Glutamatergic neuron (in vitro differentiated cells): Measurements from ENCODE around the gene FAM149B1. TPM values are rescaled to one million over a fixed set of nuclear protein-coding genes. Genes with fewer than 3 reads are reported as not detected.
"Not testable (repeated sequence)": the region's sequence is repeated elsewhere in the genome, so short reads cannot be mapped to it uniquely, and the experiment has no call there.

Source experiments
- DNase-seq: peaks from one replicate; pipeline ENCODE4 v3.0.0; 2022
- H3K27ac Mint-ChIP-seq: one replicate; pipeline ENCODE4 v1.8.0; 2020; ENCODE audit warnings: mild to moderate bottlenecking, mixed read lengths, inconsistent platforms; ENCODE audit not compliant: unreplicated experiment
- H3K27me3 Mint-ChIP-seq: one replicate; pipeline ENCODE4 v1.8.0; 2020; ENCODE audit warnings: mild to moderate bottlenecking, moderate library complexity, mixed read lengths, inconsistent platforms; ENCODE audit not compliant: unreplicated experiment
- H3K36me3 Mint-ChIP-seq: one replicate; pipeline ENCODE4 v1.8.0; 2020; ENCODE audit warnings: mild to moderate bottlenecking, mixed read lengths, inconsistent platforms; ENCODE audit not compliant: unreplicated experiment
- H3K4me1 Mint-ChIP-seq: one replicate; pipeline ENCODE4 v1.8.0; 2020; ENCODE audit warnings: mild to moderate bottlenecking, low read depth, mixed read lengths, inconsistent platforms; ENCODE audit not compliant: unreplicated experiment
- H3K4me3 Mint-ChIP-seq: one replicate; pipeline ENCODE4 v1.8.0; 2020; ENCODE audit warnings: mild to moderate bottlenecking, mixed read lengths, inconsistent platforms; ENCODE audit not compliant: unreplicated experiment
- H3K9me3 Mint-ChIP-seq: one replicate; pipeline ENCODE4 v1.8.0; 2020; ENCODE audit warnings: mild to moderate bottlenecking, moderate library complexity, mixed read lengths, inconsistent platforms; ENCODE audit not compliant: unreplicated experiment
- CTCF ChIP-seq: fragments of 200-600 bp; sonication (generic); IDR thresholded peaks from one replicate; pipeline ENCODE4 v1.5.0; 2021; ENCODE audit not compliant: partially characterized antibody, unreplicated experiment
- total RNA-seq: library from RNA; stranded (reverse); fragmentation: NEBNext Ultra II Directional; extraction: Animal tissue kit (Norgen Biotek cat#: 25700); gene quantifications from one replicate; pipeline ENCODE4 v1.2.1, GENCODE V29; 2021; ENCODE audit not compliant: unreplicated experiment

FAM149B1 gene
- total RNA-seq, 1 donor from 2014 or later = 31.3 TPM

DNA sequence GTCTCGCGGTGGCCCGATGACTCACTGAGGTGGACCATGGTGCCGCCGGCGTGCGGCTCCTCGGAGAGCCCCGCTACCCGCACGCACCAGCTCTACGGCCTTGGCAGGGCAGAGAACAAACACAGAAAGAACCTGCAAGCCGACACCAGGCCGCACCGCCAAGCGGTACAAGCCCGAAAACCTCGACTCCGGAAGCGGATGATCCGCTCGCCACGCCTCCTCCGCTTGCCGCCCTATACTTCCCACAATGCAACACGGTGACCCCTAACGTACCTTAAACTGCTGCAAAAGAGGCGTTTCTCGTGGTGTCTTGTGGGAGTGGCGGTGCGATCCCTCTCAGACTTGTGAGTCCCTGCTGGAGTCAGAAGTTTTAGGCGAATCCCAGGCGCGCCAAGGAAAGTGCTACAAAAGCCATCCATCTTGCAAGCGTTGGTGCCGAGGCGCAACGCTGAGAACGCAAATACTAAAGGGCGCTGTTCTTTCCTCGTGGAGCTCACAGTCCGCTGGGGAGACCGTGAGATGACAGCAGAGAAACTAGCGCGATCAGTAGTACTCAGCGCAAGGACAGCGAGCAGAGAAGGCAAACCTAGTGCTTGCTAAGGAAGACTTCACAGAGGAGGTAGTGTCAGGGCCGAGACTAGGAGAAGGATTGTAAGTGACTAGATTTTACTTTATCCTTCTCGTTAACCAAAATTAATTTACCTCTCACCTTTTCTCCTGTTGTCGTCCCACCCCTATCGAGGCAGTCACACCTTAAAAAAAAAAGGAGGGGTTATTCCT, 84.7 kb downstream of the FAM149B1 start, which contains the start of gene MRPS16:
Gene MRPS16, minus strand, starts transcription at position 200 of the 780 bp plus-strand sequence. Its CDS starts 162 bp downstream, at position 38.
- H3K27me3 Mint-ChIP-seq = peaks cover 9% of the 10 kb centered on the region
- no peaks in the 10 kb centered on the region for H3K36me3 Mint-ChIP-seq
- no peak for TF ChIP-seq CTCF
- peak; percentile 90 for DNase-seq
- peaks cover 7% of the 10 kb centered on the region for H3K4me1 Mint-ChIP-seq
- H3K27ac Mint-ChIP-seq = peak within 1 kb of the TSS; percentile 94
- peak within 1 kb of the TSS; percentile 95 for H3K4me3 Mint-ChIP-seq
- peaks cover 7% of the 10 kb centered on the region for H3K9me3 Mint-ChIP-seq

- peaks cover 7% of the 10 kb centered on the region for H3K9me3 Mint-ChIP-seq
- H3K27me3 Mint-ChIP-seq = peaks cover 9% of the 10 kb centered on the region
- peaks cover under 1% of the 10 kb centered on the region for H3K36me3 Mint-ChIP-seq
- TF ChIP-seq CTCF = no peak
- peak overlapping the region; percentile 94 for H3K27ac Mint-ChIP-seq
- no peak for DNase-seq
- peak overlapping the region; percentile 95 for H3K4me3 Mint-ChIP-seq
- peaks cover 5% of the 10 kb centered on the region for H3K4me1 Mint-ChIP-seq
Observed at GRCh38 chr10:73253225-73253555, 85.3 kb downstream of the FAM149B1 start.

GRCh38 chr10:73258612-73259011, 90.7 kb downstream of the FAM149B1 start:
- H3K27ac Mint-ChIP-seq = not testable (repeated sequence)

GRCh38 chr10:73261362-73261995, 93.6 kb downstream of the FAM149B1 start:
- H3K27me3 Mint-ChIP-seq = peaks cover 1% of the 10 kb centered on the region
- TF ChIP-seq CTCF = no peak
- no peak overlapping the region for H3K27ac Mint-ChIP-seq
- H3K4me3 Mint-ChIP-seq = no peak overlapping the region
- no peaks in the 10 kb centered on the region for H3K9me3 Mint-ChIP-seq
- peaks cover 4% of the 10 kb centered on the region for H3K36me3 Mint-ChIP-seq
- DNase-seq = no peak
- no peaks in the 10 kb centered on the region for H3K4me1 Mint-ChIP-seq

More at GRCh38 chr10:73258612-73259011, 90.7 kb downstream of the FAM149B1 start:
- not testable (repeated sequence) for H3K4me3 Mint-ChIP-seq, H3K36me3 Mint-ChIP-seq, H3K4me1 Mint-ChIP-seq, DNase-seq, H3K9me3 Mint-ChIP-seq, H3K27me3 Mint-ChIP-seq

DNA sequence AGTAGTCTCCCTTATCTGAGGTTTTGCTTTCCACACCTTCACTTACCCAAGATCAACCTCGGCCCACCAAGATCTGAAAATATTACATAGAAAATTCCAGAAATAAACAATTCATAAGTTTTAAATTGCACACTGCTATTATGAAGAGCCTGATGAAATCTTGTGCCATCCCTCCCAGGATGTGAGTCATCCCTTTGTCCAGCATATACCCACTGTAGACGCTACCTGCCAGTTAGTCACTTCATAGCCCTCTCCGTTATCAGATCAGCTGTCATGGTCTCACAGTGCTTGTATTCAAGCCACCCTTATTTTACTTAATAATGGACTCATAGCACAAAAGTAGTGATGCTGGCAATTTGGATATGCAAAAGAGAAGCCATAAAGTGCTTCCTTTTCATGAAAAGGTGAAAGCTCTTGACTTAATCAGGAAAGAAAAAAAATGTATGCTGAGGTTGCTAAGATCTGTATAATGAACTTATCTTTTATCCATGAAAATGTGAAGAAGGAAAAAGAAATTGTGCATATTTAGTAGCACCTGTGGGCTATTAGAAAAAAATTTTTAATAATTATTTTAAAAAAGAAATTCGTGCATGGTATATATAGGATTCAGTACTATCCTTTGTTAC, 94.3 kb downstream of the FAM149B1 start:
- Mint-ChIP-seq H3K36me3 (peaks cover 4% of the 10 kb centered on the region), H3K9me3 (no peaks in the 10 kb centered on the region), H3K4me3 (no peak overlapping the region), H3K27me3 (no peaks in the 10 kb centered on the region), H3K27ac (no peak overlapping the region), H3K4me1 (no peaks in the 10 kb centered on the region)
- DNase-seq = no peak
- no peak for TF ChIP-seq CTCF
